HG02763 (cell line): ENCODE results near the gene SLIT3.

Source experiments
- ATAC-seq: cut with Tn5 transposase; IDR thresholded peaks from one replicate; pipeline ENCODE4 v1.9.1; 2021; ENCODE audit warnings: mild to moderate bottlenecking, moderate library complexity; ENCODE audit not compliant: unreplicated experiment

Gene SLIT3

DNA sequence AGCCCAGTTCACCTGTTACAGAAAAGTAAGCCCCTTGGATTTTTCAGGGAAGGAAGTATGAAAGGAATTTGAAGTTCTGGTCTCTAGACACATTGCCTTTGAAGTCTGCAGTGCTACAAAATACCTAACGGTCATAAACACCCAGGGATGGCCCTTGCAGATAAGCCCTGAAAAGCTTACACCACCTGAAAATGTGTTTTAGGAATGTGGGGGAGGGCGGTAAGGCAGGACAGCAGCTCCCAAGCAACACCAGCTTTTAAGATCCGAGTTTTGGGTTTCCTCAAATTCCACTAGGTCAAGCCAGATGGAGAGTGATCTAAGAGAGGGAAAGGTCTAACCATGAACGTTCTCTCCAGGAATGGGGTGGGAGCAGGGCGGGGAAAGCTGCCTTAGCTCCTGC lies 607.6 kb downstream of the SLIT3 start:
- no peak for ATAC-seq

DNA sequence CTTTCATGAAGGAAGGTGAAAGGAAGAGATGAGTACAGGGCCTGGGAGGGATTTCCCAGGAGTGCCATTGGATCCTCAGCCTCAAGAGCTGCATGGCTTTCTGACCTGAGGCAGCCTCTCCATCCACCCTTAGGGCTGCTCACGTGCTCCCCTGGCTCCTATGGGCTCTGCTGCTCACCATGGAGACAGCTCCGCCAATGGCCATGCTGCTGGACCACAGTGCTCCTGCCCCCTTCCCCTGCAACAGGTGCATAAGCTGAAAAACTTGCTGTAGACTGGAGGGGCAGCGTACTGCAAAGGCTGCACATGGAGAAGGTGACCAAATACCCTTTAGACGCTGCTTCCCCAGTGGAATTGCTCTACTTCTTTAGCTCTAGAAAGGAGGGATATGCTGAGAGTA lies 609.0 kb downstream of the SLIT3 start:
- ATAC-seq: no peak

GRCh38 chr5:168689260-168689659 lies 611.7 kb downstream of the SLIT3 start:
- ATAC-seq: no peak

- ATAC-seq: no peak
Measured at GRCh38 chr5:168686837-168687236, 614.1 kb downstream of the SLIT3 start.

GRCh38 chr5:168685566-168685965 lies 615.4 kb downstream of the SLIT3 start:
- no peak for ATAC-seq

GRCh38 chr5:168683927-168684295 lies 617.0 kb downstream of the SLIT3 start:
- ATAC-seq: no peak

DNA sequence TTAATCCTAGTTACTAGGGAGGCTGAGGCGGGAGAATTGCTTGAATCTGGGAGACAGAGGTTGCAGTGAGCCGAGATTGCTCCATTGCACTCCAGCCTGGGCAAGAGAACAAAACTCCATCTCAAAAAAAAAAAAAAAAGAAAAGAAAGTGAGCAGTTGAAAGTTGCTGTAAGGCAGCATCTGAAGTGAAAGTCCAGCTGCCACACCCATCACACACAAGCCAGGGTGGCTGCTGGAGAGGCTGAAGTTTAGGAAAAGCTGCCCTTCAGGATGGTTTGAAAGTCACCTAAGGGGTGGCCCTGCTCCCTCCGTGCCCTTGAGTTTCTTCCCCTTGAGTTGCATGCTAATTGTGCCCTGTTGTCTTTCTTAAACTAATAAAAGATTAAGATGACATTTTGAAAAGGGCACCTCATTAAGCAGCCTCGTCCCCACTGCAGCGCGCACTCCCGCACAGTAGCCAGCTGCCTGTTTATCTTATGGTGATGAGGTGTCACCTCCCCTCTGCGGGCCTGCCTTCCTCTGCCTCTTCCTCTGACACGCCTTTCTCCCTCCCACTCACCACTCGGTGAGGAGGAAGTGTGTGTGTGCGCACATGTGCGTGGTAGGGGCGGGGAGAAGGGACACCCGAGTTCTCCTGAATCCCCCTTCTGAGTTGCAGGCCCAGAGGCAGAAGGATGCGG lies 617.6 kb downstream of the SLIT3 start:
- ATAC-seq: no peak

DNA sequence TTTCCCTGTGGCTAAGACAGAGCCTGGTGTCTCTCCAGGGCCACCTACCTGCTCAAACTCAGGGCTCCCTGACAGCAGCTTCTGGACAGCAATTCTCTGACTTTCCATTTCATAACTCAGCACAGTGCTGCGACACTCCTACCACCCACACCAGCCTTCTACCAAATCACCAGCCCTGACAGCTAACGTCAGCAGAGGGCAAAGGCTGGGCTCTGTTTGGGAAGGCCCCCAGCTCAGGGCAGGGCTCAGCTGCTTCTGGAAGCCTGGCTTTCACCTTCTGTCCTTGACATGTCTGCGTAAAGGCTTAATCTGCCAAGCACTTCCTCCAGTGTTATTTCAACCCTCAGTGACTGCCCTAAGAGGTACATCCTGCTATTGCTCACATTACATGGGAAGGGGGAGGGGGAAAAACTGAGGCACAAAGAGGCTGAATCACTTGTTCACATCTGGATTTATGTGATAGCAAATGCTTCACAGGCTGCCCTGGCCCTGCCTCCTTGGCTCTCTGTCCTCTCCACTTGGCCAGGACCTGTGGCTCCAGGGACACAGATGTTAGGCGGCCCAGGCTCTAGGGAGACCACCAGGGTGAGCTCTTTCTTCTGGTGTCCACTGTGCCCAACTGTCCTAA lies 619.3 kb downstream of the SLIT3 start:
- no peak for ATAC-seq

- ATAC-seq: no peak
Measured at GRCh38 chr5:168680395-168680794, 620.5 kb downstream of the SLIT3 start.

GRCh38 chr5:168679515-168679920 lies 621.4 kb downstream of the SLIT3 start:
- no peak for ATAC-seq

GRCh38 chr5:168676501-168676900 lies 624.4 kb downstream of the SLIT3 start:
- ATAC-seq: no peak

- no peak for ATAC-seq
Measured at GRCh38 chr5:168675883-168676408, 625.0 kb downstream of the SLIT3 start.

- no peak for ATAC-seq
Measured at GRCh38 chr5:168674893-168675482, 626.0 kb downstream of the SLIT3 start.

GRCh38 chr5:168672888-168673287 lies 628.1 kb downstream of the SLIT3 start:
- ATAC-seq: no peak

DNA sequence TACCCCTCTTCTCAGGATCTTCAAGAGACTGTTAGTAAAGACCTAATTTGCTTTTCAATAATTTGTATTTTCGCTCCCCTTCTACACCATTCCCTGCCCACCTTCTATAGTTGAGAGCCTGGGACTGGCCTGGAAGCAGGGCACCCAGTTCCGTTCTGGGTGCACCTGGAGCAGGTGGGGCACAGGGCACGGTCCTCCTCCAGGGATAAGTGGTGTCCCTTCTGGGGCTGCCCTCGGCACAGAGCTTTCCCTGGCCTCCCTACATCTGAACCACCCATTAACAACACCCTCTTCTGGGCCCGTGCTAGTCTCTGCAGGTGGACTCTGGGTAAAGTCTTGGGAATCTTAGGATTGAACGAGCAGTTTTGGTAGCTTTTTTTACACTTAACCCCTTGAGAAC lies 628.9 kb downstream of the SLIT3 start:
- ATAC-seq: no peak

GRCh38 chr5:168670881-168671575 lies 629.9 kb downstream of the SLIT3 start:
- no peak for ATAC-seq

GRCh38 chr5:168669668-168670378 lies 631.1 kb downstream of the SLIT3 start:
- no peak for ATAC-seq

DNA sequence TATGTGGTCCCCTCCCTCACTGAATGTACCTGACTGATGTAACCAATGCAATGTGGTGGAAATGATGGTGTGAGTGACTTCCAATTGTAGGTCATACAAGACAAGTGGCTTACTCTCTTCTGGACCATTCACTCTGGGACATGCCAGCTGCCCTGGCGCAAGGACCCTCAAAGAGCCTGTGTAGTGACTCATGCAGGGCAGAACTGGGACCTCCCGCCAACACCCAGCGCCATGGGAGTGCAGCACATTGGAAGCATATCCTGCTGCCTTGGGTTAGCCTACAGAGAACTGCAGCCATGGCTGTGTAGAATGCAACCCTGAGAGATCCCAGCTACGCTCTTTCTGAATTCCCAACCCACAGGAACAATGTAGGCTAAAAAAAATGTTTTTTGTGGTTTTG lies 631.8 kb downstream of the SLIT3 start:
- ATAC-seq: no peak

- no peak for ATAC-seq
Measured at GRCh38 chr5:168668078-168668477, 632.9 kb downstream of the SLIT3 start.

DNA sequence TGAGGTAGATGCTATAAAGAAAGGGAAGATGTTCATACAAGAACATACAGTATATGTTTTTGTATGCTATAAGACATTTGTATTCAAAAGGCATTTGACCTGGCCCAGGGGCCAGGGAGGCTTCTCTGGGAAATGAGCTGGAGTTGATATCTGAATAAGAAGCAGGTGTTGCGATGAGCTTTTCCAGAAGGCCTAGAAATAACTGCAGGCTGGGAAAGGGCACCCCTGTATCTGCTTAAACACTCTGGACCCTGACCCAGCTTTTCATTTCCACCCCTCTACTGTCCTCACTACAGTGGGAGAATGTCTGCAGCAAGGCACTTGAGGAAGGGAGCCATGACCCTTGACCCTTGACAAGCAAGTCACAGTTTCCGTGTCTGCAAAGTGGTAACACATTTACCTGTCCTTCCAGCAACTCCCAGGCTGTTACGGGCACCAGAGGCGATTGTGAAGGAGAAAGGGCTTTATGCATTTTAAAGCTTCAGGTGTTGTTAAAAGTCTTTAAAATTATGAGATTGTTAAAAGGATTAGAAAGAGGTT lies 633.6 kb downstream of the SLIT3 start:
- no peak for ATAC-seq

DNA sequence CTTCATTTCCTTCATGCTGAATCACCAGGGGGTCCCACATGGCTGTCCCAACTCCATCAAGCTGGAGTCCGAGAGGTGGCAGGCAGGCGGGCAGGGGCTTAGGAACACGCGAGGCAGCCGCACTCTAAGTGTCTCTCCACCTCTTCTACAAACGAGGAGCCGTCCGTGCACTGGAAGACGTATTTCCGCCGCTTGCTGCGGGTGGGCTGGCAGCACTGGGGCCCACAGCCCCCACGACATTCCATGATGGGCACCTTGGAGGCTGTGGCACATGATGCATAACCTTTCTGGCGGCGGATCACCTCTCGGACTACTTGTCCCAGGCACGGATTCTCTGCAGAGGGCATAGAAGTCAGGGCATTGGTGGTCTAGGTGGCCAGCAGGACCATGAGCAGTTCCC lies 634.6 kb downstream of the SLIT3 start:
- no peak for ATAC-seq
